ENCODE data around the gene NOP14.

NOP14 gene

GRCh38 chr4:2937146-2937857, 25.9 kb downstream of the NOP14 start (continued):
- no peak for TF ChIP-seq PRDM4 (tag by site-specific recombination; IDR thresholded peaks at IDR 0.05)
- TF ChIP-seq ZNF266 (tag by site-specific recombination; IDR thresholded peaks at IDR 0.05; ENCODE audit: low read depth), result no peak
- no peak for TF ChIP-seq ZNF157 (tag by site-specific recombination; IDR thresholded peaks at IDR 0.05)
- TF ChIP-seq ZNF701 (tag by site-specific recombination; IDR thresholded peaks at IDR 0.05), result no peak
- no peak for TF ChIP-seq ZBTB44 (tag by site-specific recombination; IDR thresholded peaks at IDR 0.05)
- peak; percentile 64 for TF ChIP-seq ZNF341 (tag by site-specific recombination; IDR thresholded peaks at IDR 0.05; ENCODE audit: low read depth)
- no peak for TF ChIP-seq ZNF521 (tag by site-specific recombination; IDR thresholded peaks at IDR 0.05)
- TF ChIP-seq ZNF16 (tag by site-specific recombination; IDR thresholded peaks at IDR 0.05; ENCODE audit: low read depth), result no peak
- no peak for TF ChIP-seq ZFHX2 (tag by site-specific recombination; conservative IDR thresholded peaks at IDR 0.05)
- no peak for TF ChIP-seq TSHZ1 (tag by site-specific recombination; IDR thresholded peaks at IDR 0.05; ENCODE audit: borderline replicate concordance)
- TF ChIP-seq ZBTB7A (tag by site-specific recombination; IDR thresholded peaks at IDR 0.05; ENCODE audit: low read depth), result no peak
- TF ChIP-seq ZEB2 (tag by site-specific recombination; IDR thresholded peaks at IDR 0.05), result 0 out of 2 replicates have a peak, but pooled peaks have one; percentile 28
- no peak for TF ChIP-seq ZNF169 (tag by site-specific recombination; IDR thresholded peaks at IDR 0.05)
- TF ChIP-seq ZNF426 (tag by site-specific recombination; IDR thresholded peaks at IDR 0.05), result no peak
- no peak for TF ChIP-seq ZNF350 (tag by site-specific recombination; IDR thresholded peaks at IDR 0.05)
- TF ChIP-seq ZFP3 (tag by site-specific recombination; IDR thresholded peaks at IDR 0.05; ENCODE audit: low read depth), result no peak
- TF ChIP-seq ZNF202 (tag by site-specific recombination; IDR thresholded peaks at IDR 0.05; ENCODE audit: borderline replicate concordance), result no peak
- TF ChIP-seq ZNF621 (tag by site-specific recombination; IDR thresholded peaks at IDR 0.05), result no peak
- TF ChIP-seq REST (tag by site-specific recombination; IDR thresholded peaks at IDR 0.05), result no peak
- TF ChIP-seq ZBTB20 (tag by site-specific recombination; IDR thresholded peaks at IDR 0.05), result no peak
- no peak for TF ChIP-seq ZNF10 (tag by site-specific recombination; IDR thresholded peaks at IDR 0.05)
- TF ChIP-seq BCL11B (tag by site-specific recombination; IDR thresholded peaks at IDR 0.05; ENCODE audit: low read depth), result no peak
- TF ChIP-seq KLF9 (tag by site-specific recombination; IDR thresholded peaks at IDR 0.05; ENCODE audit: low read depth), result no peak
- TF ChIP-seq ZNF221 (tag by site-specific recombination; IDR thresholded peaks at IDR 0.05; ENCODE audit: borderline replicate concordance), result no peak
- TF ChIP-seq SETDB1 (IDR thresholded peaks at IDR 0.05; ENCODE audit: insufficient read length, low read length), result no peak
- no peak for TF ChIP-seq ZNF776 (tag by site-specific recombination; IDR thresholded peaks at IDR 0.05; ENCODE audit: borderline replicate concordance)
- no peak for TF ChIP-seq ZNF366 (tag by site-specific recombination; conservative IDR thresholded peaks at IDR 0.05)
- TF ChIP-seq ZBTB21 (tag by site-specific recombination; IDR thresholded peaks at IDR 0.05), result no peak

Measured in HEK293 (cell line).